HCT116 (cell line): ENCODE data around the gene CSTF3. TPM values are rescaled to one million over a fixed set of nuclear protein-coding genes. Genes with fewer than 3 reads are reported as not detected.

ENCODE experiments used
- ATAC-seq: fragments of 200-7000 bp; cut with Tn5 transposase; 2 replicates; pipeline ENCODE4 v1.9.1; 2020; ENCODE audit warnings: mild to moderate bottlenecking, moderate library complexity
- BruUV-seq: library from RNA; stranded (reverse); fragments of 400-500 nt; replicated peaks from 2 replicates; lab custom pipeline; 2021; lab: Mats Ljungman, UMichigan
- CTCF ChIA-PET: fragments of 300-600 bp; sonication (Branson Sonifier 250); formaldehyde crosslinking; loops from one replicate; lab custom pipeline; 2021; ENCODE audit warnings: antibody characterized with exemption; lab: Charles Lee
- POLR2A ChIA-PET: fragments of 300-600, 350-600 bp; sonication (Branson Sonifier 250); formaldehyde crosslinking; loops from one replicate; lab custom pipeline; 2021; ENCODE audit warnings: antibody characterized with exemption; lab: Charles Lee
- RAD21 ChIA-PET, 2 experiments: fragments of 300-600 bp; sonication (Branson Sonifier 250); formaldehyde crosslinking; loops; one replicate each; lab custom pipeline; 2023; ENCODE audit warnings: low total read pairs in 2 of 2; ENCODE audit not compliant: uncharacterized antibody in 2 of 2, unreplicated experiment in 2 of 2, low non-redundant PET in 1 of 2; lab: Charles Lee
- DNase-seq: peaks from one replicate; pipeline ENCODE4 v3.0.0-alpha.2; 2010; ENCODE audit warnings: low read depth, low spot score
- H2AFZ ChIP-seq: fragments of 200-600 bp; shearing (Covaris generic), sonication (generic); 2 replicates; pipeline ENCODE4 v1.6.1; 2017; ENCODE audit warnings: low read depth, mixed run types, mixed read lengths, antibody characterized with exemption, low read length; ENCODE audit not compliant: poor library complexity, severe bottlenecking
- H3K27ac ChIP-seq: 2 replicates; pipeline ENCODE4 v1.5.1; 2012; ENCODE audit warnings: low read depth, low read length
- H3K27me3 ChIP-seq: fragments of 200-600 bp; sonication (generic); 2 replicates; pipeline ENCODE4 v1.6.1; 2016; ENCODE audit warnings: mixed run types, low read length, mixed read lengths; ENCODE audit not compliant: insufficient read depth
- H3K36me3 ChIP-seq, 2 experiments: fragments of 200-500 bp in 1 of 2; fragments of 200-600 bp in 1 of 2; sonication (Bioruptor generic) in 1 of 2; sonication (generic) in 1 of 2; 2 replicates each; pipeline versions ENCODE4 v1.5.1 to v1.6.1; 2014 to 2016; ENCODE audit warnings: low read length in 2 of 2, inconsistent platforms in 1 of 2, mixed read lengths in 1 of 2, mixed run types in 1 of 2; ENCODE audit not compliant: insufficient read depth in 2 of 2, control insufficient read depth in 1 of 2
- H3K4me1 ChIP-seq, 2 experiments: fragments of 200-600 bp in 1 of 2; sonication (generic) in 1 of 2; 2 replicates each; pipeline versions ENCODE4 v1.5.1 to v1.6.1; 2012 to 2017; ENCODE audit warnings: low read length in 2 of 2, inconsistent platforms in 1 of 2, mild to moderate bottlenecking in 1 of 2, mixed read lengths in 1 of 2, mixed run types in 1 of 2, moderate library complexity in 1 of 2; ENCODE audit not compliant: insufficient read depth in 2 of 2, control insufficient read depth in 1 of 2
- H3K4me2 ChIP-seq: fragments of 200-600 bp; sonication (generic); 2 replicates; pipeline ENCODE4 v1.6.1; 2017; ENCODE audit warnings: mixed run types, low read length, mixed read lengths
- H3K4me3 ChIP-seq, 2 experiments: fragments of 200-600 bp in 1 of 2; sonication (generic) in 1 of 2; replicated peaks in 1 of 2; 2 replicates each; pipeline ENCODE4 v1.5.1; 2011 to 2016; ENCODE audit warnings: low read length in 2 of 2, control low read depth in 1 of 2, low read depth in 1 of 2, mild to moderate bottlenecking in 1 of 2, mixed read lengths in 1 of 2, mixed run types in 1 of 2
- H3K79me2 ChIP-seq: fragments of 200-600 bp; sonication (generic); 2 replicates; pipeline ENCODE4 v1.6.1; 2017; ENCODE audit warnings: mild to moderate bottlenecking, mixed run types, low read length, moderate library complexity, mixed read lengths; ENCODE audit not compliant: insufficient read depth
- H3K9ac ChIP-seq: fragments of 200-600 bp; sonication (generic); 2 replicates; pipeline ENCODE4 v1.6.1; 2016; ENCODE audit warnings: low read length, mixed read lengths
- H3K9me2 ChIP-seq: fragments of 200-600 bp; sonication (generic), shearing (Covaris generic); 2 replicates; pipeline ENCODE4 v1.6.1; 2017; ENCODE audit warnings: mixed run types, mild to moderate bottlenecking, moderate library complexity; ENCODE audit not compliant: insufficient read depth
- H3K9me3 ChIP-seq, 2 experiments: fragments of 200-500 bp in 1 of 2; fragments of 200-600 bp in 1 of 2; sonication (Bioruptor generic) in 1 of 2; sonication (generic) in 1 of 2; 2 replicates each; pipeline ENCODE4 v1.6.1; 2014 to 2017; ENCODE audit warnings: low read length in 2 of 2, mixed read lengths in 2 of 2, inconsistent platforms in 1 of 2, low read depth in 1 of 2, mild to moderate bottlenecking in 1 of 2, mixed run types in 1 of 2, moderate library complexity in 1 of 2; ENCODE audit not compliant: control insufficient read depth in 1 of 2, insufficient read depth in 1 of 2
- H4K20me1 ChIP-seq: fragments of 200-600 bp; sonication (generic), shearing (Covaris generic); 2 replicates; pipeline ENCODE4 v1.6.1; 2017; ENCODE audit warnings: mixed run types, mild to moderate bottlenecking, moderate library complexity; ENCODE audit not compliant: insufficient read depth
- CBX3 ChIP-seq: IDR thresholded peaks from 2 replicates; pipeline ENCODE4 v1.6.1; 2012; ENCODE audit warnings: low read depth
- CEBPB ChIP-seq: IDR thresholded peaks from 2 replicates; pipeline ENCODE4 v1.6.1; 2012; ENCODE audit warnings: low read depth
- ELF1 ChIP-seq: IDR thresholded peaks from 2 replicates; pipeline ENCODE4 v1.6.1; 2012; ENCODE audit warnings: low read depth, borderline replicate concordance
- EZH2 ChIP-seq: fragments of 200-600 bp; sonication (generic); IDR thresholded peaks from 2 replicates; pipeline ENCODE4 v1.6.1; 2017; ENCODE audit warnings: antibody characterized with exemption, mixed run types
- FOSL1 ChIP-seq: IDR thresholded peaks from 2 replicates; pipeline ENCODE4 v1.6.1; 2012; ENCODE audit warnings: low read depth
- POLR2A ChIP-seq: IDR thresholded peaks from 2 replicates; pipeline ENCODE4 v1.7.0; 2011; ENCODE audit warnings: borderline replicate concordance; ENCODE audit not compliant: insufficient read depth, insufficient read length; ENCODE audit errors: extremely low read depth
- RAD21 ChIP-seq: IDR thresholded peaks from 2 replicates; pipeline ENCODE4 v1.6.1; 2012; ENCODE audit warnings: low read depth, mild to moderate bottlenecking
- SIN3A ChIP-seq: IDR thresholded peaks from 2 replicates; pipeline ENCODE4 v1.6.1; 2012; ENCODE audit warnings: low read depth
- SP1 ChIP-seq: IDR thresholded peaks from 2 replicates; pipeline ENCODE4 v1.6.1; 2012; ENCODE audit warnings: low read depth
- SRF ChIP-seq: IDR thresholded peaks from 2 replicates; pipeline ENCODE4 v1.6.1; 2012; ENCODE audit warnings: low read depth
- TCF7L2 ChIP-seq: IDR thresholded peaks from 2 replicates; pipeline ENCODE4 v1.7.0; 2011; ENCODE audit warnings: borderline replicate concordance, inconsistent platforms; ENCODE audit not compliant: insufficient read depth, insufficient read length; ENCODE audit errors: extremely low read depth
- YY1 ChIP-seq: IDR thresholded peaks from 2 replicates; pipeline ENCODE4 v1.6.1; 2011; ENCODE audit warnings: low read length, low read depth, moderate library complexity, mild to moderate bottlenecking; ENCODE audit not compliant: insufficient replicate concordance; ENCODE audit errors: extremely low read depth
- ZFX ChIP-seq: fragments of 450-650 bp; IDR thresholded peaks from 2 replicates; pipeline ENCODE4 v1.6.1; 2017
- intact Hi-C: fragments of 100-400 bp; cut with micrococcal nuclease; formaldehyde crosslinking; loops from 2 replicates; pipeline ENCODE4 v1.10.0; 2022
- total RNA-seq: library from RNA; stranded (reverse); gene quantifications from one replicate; pipeline ENCODE4 v1.2.1, GENCODE V29; 2021; ENCODE audit not compliant: unreplicated experiment
- TF ChIP-seq, protein P1 (sequence below): IDR thresholded peaks from 2 replicates; pipeline ENCODE4 v1.6.1; 2011; ENCODE audit warnings: mild to moderate bottlenecking, low read length, moderate library complexity; ENCODE audit not compliant: insufficient replicate concordance; ENCODE audit errors: extremely low read depth

CSTF3 gene
- total RNA-seq, 1 experiment from 2014 or later: 39.3 TPM

- POLR2A ChIA-PET: no interaction called here
- intact Hi-C loops: no loop called here
- H3K9me2 ChIP-seq: no peaks in the 10 kb centered on the region
- H3K4me3 ChIP-seq: no peak overlapping the region
- no peaks in the 10 kb centered on the region for H3K79me2 ChIP-seq
- H3K4me2 ChIP-seq: no peak overlapping the region
- no peak overlapping the region for H3K9ac ChIP-seq
- no peak overlapping the region for H2AFZ ChIP-seq
- H3K36me3 ChIP-seq: no peaks in the 10 kb centered on the region
- CTCF ChIA-PET: interaction anchor here (0.6 kb wide), 1 partner anchor 31 kb away, joined by 3 read pairs; no protein-coding TSS in a partner anchor
- no peaks in the 10 kb centered on the region for H3K4me1 ChIP-seq
- H3K9me3 ChIP-seq: no peaks in the 10 kb centered on the region
- ATAC-seq: no peak
- H3K27ac ChIP-seq: no peak overlapping the region
- no peaks in the 10 kb centered on the region for H4K20me1 ChIP-seq
- H3K27me3 ChIP-seq: no peaks in the 10 kb centered on the region
- TF ChIP-seq SRF (no peak), ELF1 (no peak), FOSL1 (no peak)
- DNase-seq: no peak
- no TSS peak for BruUV-seq
- RAD21 ChIA-PET: no interaction called here
Measured at GRCh38 chr11:33197915-33198727, 36.8 kb upstream of the CSTF3 start.

GRCh38 chr11:33195462-33196173 is 34.3 kb upstream of the CSTF3 start:
- no peak overlapping the region for H3K4me3 ChIP-seq
- H3K4me1 ChIP-seq: no peaks in the 10 kb centered on the region
- no peaks in the 10 kb centered on the region for H3K79me2 ChIP-seq
- CTCF ChIA-PET: no interaction called here
- H3K9me3 ChIP-seq: no peaks in the 10 kb centered on the region
- intact Hi-C loops: no loop called here
- H3K27me3 ChIP-seq: no peaks in the 10 kb centered on the region
- no peak overlapping the region for H2AFZ ChIP-seq
- RAD21 ChIA-PET: no interaction called here
- no peak overlapping the region for H3K27ac ChIP-seq
- no peaks in the 10 kb centered on the region for H4K20me1 ChIP-seq
- POLR2A ChIA-PET: no interaction called here
- H3K36me3 ChIP-seq: no peaks in the 10 kb centered on the region
- H3K9me2 ChIP-seq: no peaks in the 10 kb centered on the region
- H3K9ac ChIP-seq: no peak overlapping the region
- H3K4me2 ChIP-seq: no peak overlapping the region
- BruUV-seq: no TSS peak
- DNase-seq: no peak
- no peak for ATAC-seq
- TF ChIP-seq SIN3A: no peak
- no peak for TF ChIP-seq CBX3
- no peak for TF ChIP-seq TCF7L2
- no peak for TF ChIP-seq SP1
- TF ChIP-seq, protein P1, sequence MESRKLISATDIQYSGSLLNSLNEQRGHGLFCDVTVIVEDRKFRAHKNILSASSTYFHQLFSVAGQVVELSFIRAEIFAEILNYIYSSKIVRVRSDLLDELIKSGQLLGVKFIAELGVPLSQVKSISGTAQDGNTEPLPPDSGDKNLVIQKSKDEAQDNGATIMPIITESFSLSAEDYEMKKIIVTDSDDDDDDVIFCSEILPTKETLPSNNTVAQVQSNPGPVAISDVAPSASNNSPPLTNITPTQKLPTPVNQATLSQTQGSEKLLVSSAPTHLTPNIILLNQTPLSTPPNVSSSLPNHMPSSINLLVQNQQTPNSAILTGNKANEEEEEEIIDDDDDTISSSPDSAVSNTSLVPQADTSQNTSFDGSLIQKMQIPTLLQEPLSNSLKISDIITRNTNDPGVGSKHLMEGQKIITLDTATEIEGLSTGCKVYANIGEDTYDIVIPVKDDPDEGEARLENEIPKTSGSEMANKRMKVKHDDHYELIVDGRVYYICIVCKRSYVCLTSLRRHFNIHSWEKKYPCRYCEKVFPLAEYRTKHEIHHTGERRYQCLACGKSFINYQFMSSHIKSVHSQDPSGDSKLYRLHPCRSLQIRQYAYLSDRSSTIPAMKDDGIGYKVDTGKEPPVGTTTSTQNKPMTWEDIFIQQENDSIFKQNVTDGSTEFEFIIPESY: no peak
- no peak for TF ChIP-seq YY1
- no peak for TF ChIP-seq RAD21
- TF ChIP-seq EZH2: no peak
- TF ChIP-seq FOSL1: no peak
- TF ChIP-seq ELF1: no peak
- TF ChIP-seq POLR2A: no peak
- no peak for TF ChIP-seq SRF
- TF ChIP-seq CEBPB: no peak
- TF ChIP-seq ZFX: no peak
